HepG2 (cell line): ENCODE measurements around the gene ELL. TPM values are rescaled to one million over a fixed set of nuclear protein-coding genes. Genes with fewer than 3 reads are reported as not detected.
A peak's percentile ranks its signal among the peaks of the same experiment; 100 is the strongest.

Source experiments
- AHDC1 ChIP-seq: sonication (generic); formaldehyde crosslinking; IDR thresholded peaks from 2 replicates; pipeline ENCODE4 v1.5.1; 2020; ENCODE audit warnings: mild to moderate bottlenecking, missing genetic modification reagents, borderline replicate concordance
- DMAP1 ChIP-seq: IDR thresholded peaks from 2 replicates; pipeline ENCODE4 v1.6.1; 2016
- EED ChIP-seq: sonication (generic); formaldehyde crosslinking; IDR thresholded peaks from 2 replicates; pipeline ENCODE4 v1.5.0; 2020; ENCODE audit warnings: mild to moderate bottlenecking, missing genetic modification reagents
- HDAC1 ChIP-seq: sonication (generic); formaldehyde crosslinking; IDR thresholded peaks from 2 replicates; pipeline ENCODE4 v1.5.1; 2020; ENCODE audit warnings: mild to moderate bottlenecking, missing genetic modification reagents
- HIC2 ChIP-seq: sonication (generic); formaldehyde crosslinking; IDR thresholded peaks from 2 replicates; pipeline ENCODE4 v1.9.0; 2022; ENCODE audit warnings: low read depth, missing genetic modification reagents
- HOMEZ ChIP-seq: IDR thresholded peaks from 2 replicates; pipeline ENCODE4 v1.6.1; 2016; ENCODE audit warnings: low read depth
- KAT7 ChIP-seq: IDR thresholded peaks from 2 replicates; pipeline ENCODE4 v1.6.1; 2018; ENCODE audit warnings: borderline replicate concordance, missing compliant biosample characterization
- RBM39 ChIP-seq: fragments of 200-400 bp; formaldehyde crosslinking; IDR thresholded peaks from one replicate; pipeline ENCODE4 v1.6.1; 2018; ENCODE audit warnings: antibody characterized with exemption, mild to moderate bottlenecking, low read depth, low read length; ENCODE audit not compliant: poor library complexity, severe bottlenecking
- SNAI1 ChIP-seq: sonication (generic); formaldehyde crosslinking; IDR thresholded peaks from 2 replicates; pipeline ENCODE4 v1.5.0; 2020; ENCODE audit warnings: mild to moderate bottlenecking, missing genetic modification reagents, borderline replicate concordance
- SPEN ChIP-seq: sonication (generic); formaldehyde crosslinking; IDR thresholded peaks from 2 replicates; pipeline ENCODE4 v1.5.1; 2020; ENCODE audit warnings: low read depth, mild to moderate bottlenecking, missing genetic modification reagents
- UBTF ChIP-seq: sonication (generic); formaldehyde crosslinking; IDR thresholded peaks from 2 replicates; pipeline ENCODE4 v1.4.0; 2020; ENCODE audit warnings: mild to moderate bottlenecking, missing genetic modification reagents
- ZFP90 ChIP-seq: sonication (generic); formaldehyde crosslinking; IDR thresholded peaks from 2 replicates; pipeline ENCODE4 v1.8.0; 2022; ENCODE audit warnings: missing genetic modification reagents, mild to moderate bottlenecking, inconsistent platforms, borderline replicate concordance
- ZNF34 ChIP-seq: sonication (generic); formaldehyde crosslinking; IDR thresholded peaks from 2 replicates; pipeline ENCODE4 v1.4.0; 2020; ENCODE audit warnings: mild to moderate bottlenecking, missing genetic modification reagents, borderline replicate concordance
- ZNF777 ChIP-seq: sonication (generic); formaldehyde crosslinking; IDR thresholded peaks from 2 replicates; pipeline ENCODE4 v1.4.0; 2020; ENCODE audit warnings: missing genetic modification reagents
- polyA plus RNA-seq, 8 experiments: library from polyadenylated mRNA; depleted of rRNA in 3 of 8; stranded (reverse) in 7 of 8; unstranded in 1 of 8; fragments of >200 nt; fragmentation: Illumina TruSeq in 4 of 8; extraction: Trizol in 4 of 8; gene quantifications; 2 replicates each; pipeline versions ENCODE4 v1.2.1 to v1.2.3, GENCODE V29; 2011 to 2016; ENCODE audit warnings: low read depth in 4 of 8, missing spikeins in 1 of 8, mixed read lengths in 1 of 8; ENCODE audit not compliant: insufficient read depth in 1 of 8
- total RNA-seq, 5 experiments: library from RNA; depleted of rRNA; stranded (reverse); fragments of >200 nt; fragmentation: Illumina TruSeq; extraction: Trizol; gene quantifications; 2 replicates each; pipeline ENCODE4 v1.2.3, GENCODE V29; 2016; ENCODE audit warnings: low read depth in 1 of 5
- TF ChIP-seq, protein P1 (sequence below): sonication (generic); formaldehyde crosslinking; IDR thresholded peaks from 2 replicates; pipeline ENCODE4 v1.8.1; 2022; ENCODE audit warnings: mild to moderate bottlenecking, missing genetic modification reagents

Gene ELL
- total and polyA plus RNA-seq, 2 of the 13 experiments (the other 11 are each of a cell fraction or from before 2014, with no cell fraction given), result 3.7 to 5.4 TPM

- TF ChIP-seq UBTF (CRISPR knock-in tag), result peak; percentile 82
- 0 out of 2 replicates have a peak, but pooled peaks have one; percentile 53 for TF ChIP-seq EED (CRISPR knock-in tag)
- TF ChIP-seq HIC2 (CRISPR knock-in tag), result no peak
- no peak for TF ChIP-seq ZNF34 (CRISPR knock-in tag)
- 0 out of 2 replicates have a peak, but pooled peaks have one; percentile 50 for TF ChIP-seq AHDC1 (CRISPR knock-in tag)
- no peak for TF ChIP-seq HOMEZ
- peak; percentile 40; the same call in 1 of the 2 replicates for TF ChIP-seq ZFP90 (CRISPR knock-in tag)
- no peak; the same call in 1 of the 2 replicates for TF ChIP-seq DMAP1 (CRISPR knock-in tag)
- TF ChIP-seq, protein P1, sequence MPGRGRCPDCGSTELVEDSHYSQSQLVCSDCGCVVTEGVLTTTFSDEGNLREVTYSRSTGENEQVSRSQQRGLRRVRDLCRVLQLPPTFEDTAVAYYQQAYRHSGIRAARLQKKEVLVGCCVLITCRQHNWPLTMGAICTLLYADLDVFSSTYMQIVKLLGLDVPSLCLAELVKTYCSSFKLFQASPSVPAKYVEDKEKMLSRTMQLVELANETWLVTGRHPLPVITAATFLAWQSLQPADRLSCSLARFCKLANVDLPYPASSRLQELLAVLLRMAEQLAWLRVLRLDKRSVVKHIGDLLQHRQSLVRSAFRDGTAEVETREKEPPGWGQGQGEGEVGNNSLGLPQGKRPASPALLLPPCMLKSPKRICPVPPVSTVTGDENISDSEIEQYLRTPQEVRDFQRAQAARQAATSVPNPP (CRISPR knock-in tag), result 0 out of 2 replicates have a peak, but pooled peaks have one; percentile 38
- TF ChIP-seq SNAI1 (CRISPR knock-in tag), result peak; percentile 71; the same call in 1 of the 2 replicates
- 0 out of 2 replicates have a peak, but pooled peaks have one; percentile 21 for TF ChIP-seq SPEN
- TF ChIP-seq ZNF777 (CRISPR knock-in tag), result peak; percentile 93
- TF ChIP-seq HDAC1, result peak; percentile 85
- TF ChIP-seq KAT7, result no peak
- peak; percentile 48 for TF ChIP-seq RBM39
Measured at GRCh38 chr19:18419699-18420460, 102.0 kb downstream of the ELL start (continued).
